HG02763 (cell line): Measurements from ENCODE around the gene CSNK1E.

Experiments used
- ATAC-seq: cut with Tn5 transposase; IDR thresholded peaks from one replicate; pipeline ENCODE4 v1.9.1; 2021; ENCODE audit warnings: mild to moderate bottlenecking, moderate library complexity; ENCODE audit not compliant: unreplicated experiment

CSNK1E gene

GRCh38 chr22:38308791-38309498, 8.3 kb downstream of the CSNK1E start:
- no peak for ATAC-seq

DNA sequence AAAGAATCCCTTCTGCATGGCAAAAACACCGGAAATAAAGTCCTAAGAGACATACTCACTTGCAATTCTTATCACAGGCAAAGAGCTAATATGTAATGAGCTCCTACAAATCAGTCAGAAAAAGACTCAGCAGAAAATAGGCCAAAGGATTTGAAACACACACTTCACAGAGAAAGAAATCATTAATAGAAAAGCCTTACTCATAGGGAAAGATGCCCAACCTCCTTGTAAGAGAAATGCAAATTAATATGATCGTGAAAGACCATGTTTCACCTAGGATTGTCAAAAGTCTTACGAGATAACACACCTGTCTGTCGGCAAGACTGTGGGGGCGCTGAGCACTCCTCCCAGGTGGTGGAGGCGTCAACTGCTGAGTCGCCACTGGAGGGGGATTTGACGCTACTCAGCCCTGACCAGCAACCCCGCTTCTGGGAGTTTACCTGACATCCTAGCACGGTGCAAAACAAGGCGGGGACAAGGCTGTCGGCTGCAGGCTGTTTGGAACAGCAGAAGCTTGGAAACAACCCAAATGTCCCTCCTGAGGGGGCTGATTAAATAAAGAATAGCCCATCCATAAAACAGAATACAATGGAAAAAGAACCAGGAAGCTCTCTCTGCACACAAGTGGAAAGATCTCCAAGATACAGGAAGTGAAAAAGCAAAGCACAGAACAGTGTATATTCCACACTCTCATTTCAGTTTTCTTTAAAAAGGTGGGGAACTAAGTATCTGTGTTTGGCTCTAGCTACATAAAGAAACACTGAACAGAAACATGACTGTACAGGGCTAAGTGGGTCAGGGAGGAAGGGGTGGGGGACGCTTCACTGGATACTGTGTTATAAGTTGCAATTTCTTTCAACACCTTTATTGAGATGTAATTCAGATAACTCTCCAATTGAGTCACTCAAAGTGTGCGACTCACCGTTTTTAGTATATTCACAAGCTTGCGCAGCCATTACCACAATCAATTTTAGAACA, 11.5 kb downstream of the CSNK1E start:
- ATAC-seq = peak; percentile 64

DNA sequence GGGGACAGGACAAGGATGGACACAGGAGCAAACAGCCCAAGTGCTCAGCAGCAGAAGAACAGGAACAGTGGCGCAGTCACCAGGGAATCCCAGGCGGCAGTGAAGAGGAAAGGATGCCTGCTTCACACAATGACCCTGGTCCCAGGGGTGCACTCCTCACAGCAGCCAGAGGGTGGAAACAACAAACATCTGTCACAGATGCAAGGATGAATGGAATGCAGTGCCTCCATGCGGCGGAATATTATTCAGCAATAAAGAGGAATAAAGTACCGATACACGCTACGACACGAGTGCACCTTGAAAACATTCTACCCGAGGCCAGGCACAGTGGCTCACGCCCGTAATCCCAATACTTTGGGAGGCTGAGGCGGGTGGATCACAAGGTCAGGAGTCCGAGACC, 12.7 kb downstream of the CSNK1E start:
- ATAC-seq = no peak

- ATAC-seq = no peak
Observed at GRCh38 chr22:38303974-38304373, 13.3 kb downstream of the CSNK1E start.

- ATAC-seq = no peak
Observed at GRCh38 chr22:38302906-38303305, 14.3 kb downstream of the CSNK1E start.

GRCh38 chr22:38300946-38301345, 16.3 kb downstream of the CSNK1E start:
- no peak for ATAC-seq

DNA sequence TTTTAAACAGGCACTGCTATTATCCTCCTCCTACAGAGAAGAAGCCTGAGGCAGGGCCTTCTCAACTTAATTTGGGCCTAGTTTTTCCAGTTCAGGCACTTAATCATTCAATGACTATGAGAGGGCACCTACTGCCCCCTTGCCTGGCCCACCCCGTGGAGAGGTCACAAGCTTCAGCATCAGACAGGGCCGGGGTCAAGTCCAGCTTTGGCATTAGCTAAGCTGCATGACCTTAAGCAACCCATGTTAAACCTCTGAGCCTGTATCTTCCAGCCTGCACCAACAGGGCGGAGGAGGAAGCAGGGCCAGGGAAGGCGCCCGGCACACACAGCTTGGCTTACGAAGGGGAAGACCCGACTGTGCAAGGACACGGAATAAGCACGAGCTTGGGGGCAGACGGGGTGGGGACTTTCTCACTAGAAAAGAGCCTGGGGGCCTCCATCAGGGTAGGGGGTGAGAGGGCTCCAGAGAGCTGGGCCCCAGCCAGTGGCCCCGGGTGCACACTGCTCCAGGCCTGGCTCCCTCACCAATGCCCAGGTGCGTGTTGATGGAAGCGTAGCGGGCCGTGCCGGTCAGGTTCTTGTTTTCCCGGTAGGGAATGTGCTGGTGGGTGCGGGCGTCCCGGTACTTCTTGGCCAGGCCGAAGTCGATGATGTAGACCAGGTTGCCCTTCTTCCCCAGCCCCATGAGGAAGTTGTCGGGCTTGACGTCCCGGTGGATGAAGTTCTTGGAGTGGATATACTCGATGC, 16.9 kb downstream of the CSNK1E start:
- no peak for ATAC-seq

GRCh38 chr22:38299770-38300102, 17.5 kb downstream of the CSNK1E start:
- no peak for ATAC-seq

DNA sequence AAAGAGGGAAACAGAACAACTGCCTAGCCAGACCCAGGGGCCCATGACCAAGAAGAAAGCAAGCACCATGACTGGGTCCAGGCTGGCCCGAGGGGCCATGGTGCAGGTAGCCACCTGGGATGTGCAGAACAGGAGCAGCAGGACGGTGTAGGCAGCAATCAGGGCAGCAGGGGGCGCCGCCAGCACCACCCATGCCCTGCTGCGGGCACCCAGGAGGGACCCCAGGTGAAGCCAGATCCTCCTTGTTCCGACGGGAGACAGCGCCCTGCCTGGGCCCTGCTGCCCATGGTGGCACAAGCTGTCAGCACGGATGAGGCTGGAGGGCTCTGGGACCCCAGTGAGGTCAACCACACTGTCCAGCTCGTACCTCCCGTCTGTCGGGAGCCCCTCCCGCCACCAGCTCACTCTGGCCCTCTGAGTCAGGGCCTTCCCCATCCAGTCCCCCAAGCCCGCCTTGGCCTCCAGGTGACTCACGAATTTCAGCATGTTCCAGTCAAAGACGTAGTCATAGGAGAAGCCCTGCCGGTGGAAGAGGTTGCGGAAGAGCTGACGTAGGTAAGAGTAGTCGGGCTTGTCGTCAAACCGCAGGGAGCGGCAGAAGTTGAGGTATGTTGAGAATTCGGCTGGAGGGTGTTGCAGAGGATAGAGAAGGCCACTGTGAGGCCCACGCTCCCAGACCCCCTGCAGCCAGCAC, 18.8 kb downstream of the CSNK1E start:
- ATAC-seq = no peak

- ATAC-seq = no peak
Observed at GRCh38 chr22:38296372-38296771, 20.9 kb downstream of the CSNK1E start.

GRCh38 chr22:38295863-38296262, 21.4 kb downstream of the CSNK1E start:
- no peak for ATAC-seq

GRCh38 chr22:38295339-38295738, 21.9 kb downstream of the CSNK1E start:
- no peak for ATAC-seq

DNA sequence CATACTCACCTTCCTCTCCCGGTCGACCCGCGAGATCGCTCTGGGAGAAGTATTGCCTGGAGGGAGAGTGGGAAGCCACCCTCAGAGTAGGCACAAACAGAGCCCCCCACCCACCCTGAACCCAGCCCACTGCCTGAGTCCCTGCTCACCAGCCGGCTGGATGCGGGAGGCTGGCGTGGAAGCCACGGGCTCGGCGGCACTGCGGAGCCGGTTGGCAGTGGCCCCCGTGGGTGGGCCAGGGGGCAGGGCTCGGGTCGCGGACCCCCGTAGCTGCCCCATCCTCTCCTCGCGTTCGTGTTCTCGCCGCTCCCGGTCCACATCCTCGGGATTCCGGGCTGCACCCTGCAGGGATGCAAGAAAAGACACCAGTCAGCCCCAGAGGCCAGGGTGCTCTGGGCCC, 23.0 kb downstream of the CSNK1E start:
- no peak for ATAC-seq

GRCh38 chr22:38292694-38293093, 24.5 kb downstream of the CSNK1E start:
- ATAC-seq = no peak

GRCh38 chr22:38291201-38291777, 25.9 kb downstream of the CSNK1E start:
- ATAC-seq = no peak

DNA sequence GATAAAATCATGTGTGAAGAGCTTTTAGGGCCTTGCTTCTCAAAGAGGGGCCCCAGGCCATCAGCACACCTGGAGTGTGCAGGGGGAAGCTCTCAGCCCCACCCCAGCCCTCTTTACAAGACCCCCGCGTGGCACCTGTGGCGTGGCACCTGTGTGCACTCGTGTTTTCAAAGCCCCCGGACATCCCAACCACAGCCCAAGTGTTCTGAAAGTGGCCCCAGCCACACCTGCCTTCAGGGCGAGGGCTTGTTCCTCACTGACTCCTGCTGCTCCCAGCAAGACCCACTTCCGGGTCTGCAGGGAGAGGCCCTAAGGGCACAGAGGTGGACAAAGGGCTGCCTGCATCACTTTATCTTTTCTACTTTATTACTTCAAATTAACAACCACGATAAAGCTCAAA, 26.9 kb downstream of the CSNK1E start:
- ATAC-seq = no peak

GRCh38 chr22:38289583-38290082, 27.6 kb downstream of the CSNK1E start:
- no peak for ATAC-seq

- ATAC-seq = no peak
Observed at GRCh38 chr22:38286915-38287669, 30.1 kb downstream of the CSNK1E start.

DNA sequence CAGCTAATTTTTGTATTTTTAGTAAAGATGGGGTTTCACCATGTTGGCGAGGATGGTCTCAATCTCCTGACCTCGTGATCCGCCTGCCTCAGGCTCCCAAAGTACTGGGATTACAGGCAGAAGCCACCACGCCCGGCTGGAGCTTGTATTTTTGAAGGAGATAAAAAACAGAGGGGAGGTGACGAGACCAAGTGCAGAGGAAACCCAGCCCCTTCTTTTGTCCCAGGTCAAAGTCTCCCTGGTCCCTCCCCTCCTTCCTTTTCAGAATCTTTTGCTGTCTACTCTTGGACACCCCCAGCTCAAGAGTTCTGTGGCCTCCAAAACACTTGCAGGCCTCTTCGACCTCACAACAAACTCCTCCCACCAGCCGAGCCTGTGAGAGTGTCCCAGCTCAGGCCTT, 32.2 kb downstream of the CSNK1E start:
- no peak for ATAC-seq

- ATAC-seq = no peak
Observed at GRCh38 chr22:38284042-38284402, 33.2 kb downstream of the CSNK1E start.
